HG02571 (cell line): ENCODE measurements around the gene HMG20B.
"Not testable (repeated sequence)": the region's sequence is repeated elsewhere in the genome, so short reads cannot be mapped to it uniquely, and the experiment has no call there.

ENCODE experiments used
- ATAC-seq: cut with Tn5 transposase; IDR thresholded peaks from one replicate; pipeline ENCODE4 v1.9.1; 2021; ENCODE audit warnings: mild to moderate bottlenecking, moderate library complexity; ENCODE audit not compliant: unreplicated experiment

Gene HMG20B

DNA sequence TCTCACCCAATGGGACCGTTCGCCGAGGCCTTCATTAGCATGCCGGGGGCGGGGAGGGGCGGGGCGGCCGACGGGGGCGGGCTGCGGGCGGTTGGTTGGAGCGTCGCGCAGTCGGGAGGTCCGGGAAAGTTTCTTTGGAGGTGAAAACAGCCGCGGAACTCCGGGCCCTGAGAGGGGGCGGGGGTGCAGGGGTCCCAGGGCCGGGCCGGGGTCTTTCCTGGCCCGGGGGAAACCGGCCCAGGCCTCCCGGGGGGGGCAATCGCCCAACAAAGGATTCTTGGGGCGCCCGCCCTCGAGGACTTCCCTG, at the start of gene HMG20B:
TSS of gene HMG20B (plus strand) at position 90 of the 307 bp plus-strand sequence. CDS start 366 bp downstream, outside the sequence.
- ATAC-seq, result no peak

DNA sequence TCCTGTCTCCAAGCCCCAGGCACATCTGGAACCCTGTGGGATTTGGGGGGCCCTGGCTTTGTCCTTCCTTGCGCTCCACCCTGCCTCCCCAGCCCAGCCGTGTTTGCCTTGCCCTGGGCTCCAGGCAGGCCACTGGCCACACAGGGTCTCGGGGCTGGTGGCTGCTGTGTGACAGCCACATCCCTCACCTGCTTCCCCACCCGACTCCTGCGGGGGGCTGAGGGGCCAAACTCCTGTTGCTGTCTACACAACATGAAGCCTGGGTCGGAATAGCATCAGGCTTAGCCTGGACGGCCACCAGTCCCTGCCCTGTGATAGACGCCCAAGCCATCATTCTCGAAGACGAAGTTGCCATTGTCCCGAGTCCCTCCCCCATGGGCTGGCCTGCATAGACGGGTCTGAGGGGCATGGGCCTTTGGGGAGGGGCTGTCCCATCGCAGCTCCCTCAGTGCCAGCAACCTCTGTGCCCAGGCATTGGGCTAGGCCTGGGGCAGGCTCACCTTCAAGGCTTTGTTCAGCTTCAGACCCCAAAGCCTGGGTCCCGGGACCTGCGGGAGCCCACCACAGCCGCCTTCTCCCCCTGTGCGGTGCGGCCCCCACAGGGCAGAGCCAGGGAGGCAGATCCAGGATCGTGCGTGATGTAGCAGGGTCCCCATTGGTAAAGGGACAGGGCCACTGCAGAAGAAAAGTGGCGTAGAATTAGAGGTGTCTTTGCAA, 49.2 kb upstream of the HMG20B start:
- ATAC-seq, result no peak

DNA sequence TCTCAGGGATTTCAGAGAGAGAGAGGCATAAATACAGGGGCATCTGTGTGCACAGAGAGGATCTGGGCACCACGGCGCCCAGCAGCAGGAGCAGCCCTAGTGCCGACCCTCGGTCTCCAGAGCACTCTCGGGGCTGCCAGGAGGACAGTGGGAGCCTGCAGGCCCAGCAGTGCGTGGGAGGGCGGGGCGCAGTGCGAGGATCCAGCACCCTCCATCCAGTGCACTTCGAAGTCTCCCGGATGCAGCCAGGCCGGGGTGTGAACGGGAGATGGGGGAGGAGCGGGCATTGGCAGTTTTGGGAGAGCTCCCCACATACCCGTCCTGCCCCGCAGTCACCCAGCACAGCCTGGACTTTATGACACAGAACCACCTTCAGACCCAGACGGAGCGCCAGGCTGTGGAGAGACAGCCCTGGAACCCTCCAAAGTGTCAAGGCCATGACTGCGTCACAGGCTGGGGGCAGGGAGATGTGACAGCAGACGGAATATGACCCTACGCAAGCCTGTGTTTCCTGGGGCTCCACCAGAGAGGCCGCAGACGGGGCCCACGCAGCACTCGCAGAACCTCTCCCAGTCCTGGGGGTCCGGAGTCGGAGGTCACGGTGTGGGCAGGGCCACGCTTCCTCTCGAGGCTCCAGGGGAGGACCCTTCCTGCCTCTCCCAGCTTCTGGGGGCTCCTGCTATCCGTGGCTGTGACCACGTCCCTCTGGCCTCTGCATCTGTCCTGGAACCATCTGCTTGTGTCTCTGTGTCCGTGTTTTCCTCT, 48.5 kb upstream of the HMG20B start:
- ATAC-seq, result no peak

DNA sequence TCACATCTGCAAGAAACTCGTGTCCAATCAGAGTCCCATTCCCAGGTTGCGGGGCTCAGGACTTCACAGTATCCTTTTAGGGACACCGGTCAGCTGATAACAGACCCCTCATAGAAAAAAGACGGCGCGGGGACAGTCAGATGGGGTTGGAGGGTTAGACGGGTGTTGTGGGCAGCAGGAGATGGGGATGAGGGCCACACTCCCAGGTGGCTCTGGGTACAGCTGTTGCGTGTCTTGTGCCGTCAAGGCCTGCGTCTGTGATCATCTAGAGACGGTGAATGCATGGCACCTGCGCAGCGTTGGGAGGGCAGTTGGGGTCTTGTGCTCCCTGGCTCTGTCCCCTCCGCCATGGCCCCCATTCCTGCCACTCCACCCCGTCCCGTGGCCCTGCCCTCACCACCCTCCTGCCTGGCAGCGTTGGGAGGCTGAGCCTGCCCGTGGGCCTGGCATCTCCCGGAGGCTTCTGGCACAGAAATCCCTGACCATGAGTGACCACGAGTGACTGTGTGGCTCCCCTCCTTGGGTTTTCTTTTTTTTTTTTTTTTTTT, 47.8 kb upstream of the HMG20B start:
- no peak for ATAC-seq

DNA sequence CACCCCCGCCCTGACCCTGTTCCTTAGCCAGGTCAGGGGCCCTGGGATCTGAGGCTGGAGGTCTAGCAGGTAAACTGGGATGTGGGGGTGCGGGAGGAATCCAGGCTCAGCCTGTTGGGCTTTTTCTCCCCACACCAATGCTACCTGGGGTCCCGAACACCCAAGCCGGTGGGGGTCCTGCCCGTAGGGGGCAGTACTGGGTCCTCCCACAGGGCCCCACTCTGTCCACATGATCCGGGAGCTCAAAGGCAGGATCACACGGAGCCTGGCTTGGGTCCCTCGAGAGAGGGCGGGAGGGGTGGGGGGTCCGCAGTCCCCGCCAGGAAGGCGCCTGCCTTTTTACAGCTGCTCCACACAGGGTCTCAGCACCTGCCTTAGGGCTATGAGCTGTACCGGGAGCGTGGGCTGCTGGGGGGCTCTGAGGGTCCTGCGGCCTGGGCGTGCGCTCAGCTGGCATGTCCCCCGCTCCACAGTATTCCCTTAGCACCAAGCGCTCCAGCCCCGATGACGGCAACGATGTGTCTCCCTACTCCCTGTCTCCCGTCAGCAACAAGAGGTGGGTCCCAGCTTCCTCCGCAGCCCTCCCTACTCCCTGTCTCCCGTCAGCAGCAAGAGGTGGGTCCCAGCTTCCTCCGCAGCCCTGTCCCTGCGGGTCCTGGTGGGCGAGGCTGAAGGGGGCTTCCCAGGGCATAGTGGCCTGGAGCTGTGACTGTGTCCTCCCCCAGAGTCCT, 46.1 kb upstream of the HMG20B start:
- no peak for ATAC-seq

DNA sequence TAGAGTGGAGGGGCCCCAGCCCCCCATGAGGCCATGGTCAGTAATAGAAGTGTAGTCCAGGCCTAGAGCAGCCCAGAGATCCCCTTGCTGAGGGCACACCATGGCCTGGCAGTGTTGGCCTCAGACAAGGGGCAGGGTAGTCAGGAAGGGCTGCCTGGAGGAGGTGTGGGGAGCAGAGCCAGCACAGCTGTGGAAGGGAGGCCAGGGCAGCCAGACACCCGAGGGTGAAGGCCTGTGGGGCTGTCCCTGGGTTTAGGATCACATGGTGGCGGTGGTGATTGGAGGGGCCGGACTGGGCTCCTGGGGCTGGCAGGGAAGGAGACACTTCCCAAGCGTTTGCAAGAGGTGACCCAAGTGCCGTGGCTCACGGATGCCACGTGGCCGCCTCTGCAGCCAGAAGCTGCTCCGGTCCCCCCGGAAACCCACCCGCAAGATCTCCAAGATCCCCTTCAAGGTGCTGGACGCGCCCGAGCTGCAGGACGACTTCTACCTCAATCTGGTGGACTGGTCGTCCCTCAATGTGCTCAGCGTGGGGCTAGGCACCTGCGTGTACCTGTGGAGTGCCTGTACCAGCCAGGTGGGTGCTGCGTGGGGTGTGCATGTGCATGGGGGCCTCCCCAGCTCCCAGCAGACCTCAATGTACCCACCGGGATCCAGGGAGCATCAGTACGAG, 45.4 kb upstream of the HMG20B start:
- ATAC-seq, result no peak

DNA sequence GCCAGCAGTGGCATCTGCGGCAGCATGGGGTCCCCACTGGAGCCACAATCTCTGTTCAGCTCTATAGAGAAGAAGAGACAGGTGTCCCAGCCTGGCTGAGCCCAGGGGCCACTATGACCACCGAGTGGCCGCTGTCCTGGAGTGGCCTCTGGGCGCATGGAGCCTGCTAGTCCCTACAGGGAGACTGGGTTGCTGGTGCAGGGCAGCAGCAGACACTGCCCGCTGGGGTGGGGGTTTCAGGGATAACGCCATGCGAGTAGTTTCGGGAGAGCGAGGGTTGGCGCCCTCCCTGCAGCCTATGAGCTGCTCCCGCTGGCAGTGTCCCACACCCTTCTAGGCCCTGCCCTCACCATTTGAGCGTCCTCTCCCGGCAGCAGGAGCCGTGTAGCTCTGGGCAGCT, 44.7 kb upstream of the HMG20B start:
- ATAC-seq, result no peak

DNA sequence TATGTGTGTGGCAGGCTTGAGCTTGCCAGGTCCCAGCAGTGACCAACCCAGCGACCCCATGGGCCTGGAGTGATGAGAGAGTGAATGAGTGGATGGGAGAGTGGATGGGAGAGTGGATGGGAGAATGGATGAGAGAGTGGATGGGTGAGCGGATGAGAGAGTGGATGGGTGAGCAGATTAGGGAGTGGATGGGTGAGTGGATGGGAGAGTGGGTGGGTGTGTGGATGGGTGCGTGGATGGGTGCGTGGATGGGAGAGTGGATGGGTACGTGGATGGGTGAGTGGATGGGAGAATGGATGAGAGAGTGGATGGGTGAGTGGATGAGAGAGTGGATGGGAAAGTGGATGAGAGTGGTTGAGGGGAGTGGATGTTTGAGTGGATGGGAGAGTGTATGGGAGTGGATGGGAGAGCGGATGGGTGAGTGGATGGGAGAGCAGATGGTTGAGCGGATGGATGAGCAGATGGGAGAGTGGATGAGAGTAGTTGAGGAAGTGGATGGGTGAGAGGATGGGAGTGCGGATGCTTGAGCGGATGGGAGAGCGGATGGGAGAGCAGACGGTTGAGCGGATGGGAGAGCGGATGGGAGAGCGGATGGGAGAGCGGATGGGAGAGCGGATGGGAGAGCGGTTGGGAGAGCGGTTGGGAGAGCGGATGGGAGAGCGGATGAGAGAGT, 44.1 kb upstream of the HMG20B start:
- no peak for ATAC-seq

DNA sequence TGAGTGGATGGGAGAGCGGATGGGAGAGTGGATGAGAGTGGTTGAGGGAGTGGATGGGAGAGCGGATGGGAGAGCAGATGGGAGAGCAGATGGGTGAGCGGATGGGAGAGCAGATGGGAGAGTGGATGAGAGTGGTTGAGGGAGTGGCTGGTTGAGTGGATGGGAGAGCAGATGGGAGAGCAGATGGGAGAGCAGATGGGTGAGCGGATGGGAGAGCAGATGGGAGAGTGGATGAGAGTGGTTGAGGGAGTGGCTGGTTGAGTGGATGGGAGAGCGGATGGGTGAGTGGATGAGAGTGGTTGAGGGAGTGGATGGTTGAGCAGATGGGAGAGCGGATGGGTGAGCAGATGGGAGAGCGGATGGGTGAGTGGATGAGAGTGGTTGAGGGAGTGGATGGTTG, 43.4 kb upstream of the HMG20B start:
- ATAC-seq, result not testable (repeated sequence)

DNA sequence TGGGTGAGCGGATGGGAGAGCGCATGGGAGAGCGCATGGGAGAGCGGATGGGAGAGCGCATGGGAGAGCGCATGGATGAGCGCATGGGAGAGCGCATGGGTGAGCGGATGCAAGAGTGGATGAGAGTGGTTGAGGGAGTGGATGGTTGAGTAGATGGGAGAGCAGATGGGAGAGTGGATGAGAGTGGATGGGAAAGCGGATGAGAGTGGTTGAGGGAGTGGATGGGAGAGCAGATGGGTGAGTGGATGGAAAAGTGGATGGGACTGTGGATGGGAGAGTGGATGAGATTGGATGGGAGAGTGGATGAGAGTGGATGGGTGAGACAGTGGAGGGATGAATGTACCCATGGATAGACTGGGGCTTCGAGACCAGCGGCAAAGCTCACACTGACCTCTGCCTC, 42.4 kb upstream of the HMG20B start:
- no peak for ATAC-seq

DNA sequence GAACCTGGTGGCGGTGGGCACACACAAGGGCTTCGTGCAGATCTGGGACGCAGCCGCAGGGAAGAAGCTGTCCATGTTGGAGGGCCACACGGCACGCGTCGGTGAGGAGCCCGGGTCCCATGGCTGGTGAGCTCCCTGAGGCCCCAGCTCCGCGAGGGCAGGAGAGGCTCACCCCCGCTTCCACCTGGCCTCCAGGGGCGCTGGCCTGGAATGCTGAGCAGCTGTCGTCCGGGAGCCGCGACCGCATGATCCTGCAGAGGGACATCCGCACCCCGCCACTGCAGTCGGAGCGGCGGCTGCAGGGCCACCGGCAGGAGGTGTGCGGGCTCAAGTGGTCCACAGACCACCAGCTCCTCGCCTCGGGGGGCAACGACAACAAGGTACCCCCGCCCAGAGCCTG, 41.0 kb upstream of the HMG20B start:
- ATAC-seq, result no peak

DNA sequence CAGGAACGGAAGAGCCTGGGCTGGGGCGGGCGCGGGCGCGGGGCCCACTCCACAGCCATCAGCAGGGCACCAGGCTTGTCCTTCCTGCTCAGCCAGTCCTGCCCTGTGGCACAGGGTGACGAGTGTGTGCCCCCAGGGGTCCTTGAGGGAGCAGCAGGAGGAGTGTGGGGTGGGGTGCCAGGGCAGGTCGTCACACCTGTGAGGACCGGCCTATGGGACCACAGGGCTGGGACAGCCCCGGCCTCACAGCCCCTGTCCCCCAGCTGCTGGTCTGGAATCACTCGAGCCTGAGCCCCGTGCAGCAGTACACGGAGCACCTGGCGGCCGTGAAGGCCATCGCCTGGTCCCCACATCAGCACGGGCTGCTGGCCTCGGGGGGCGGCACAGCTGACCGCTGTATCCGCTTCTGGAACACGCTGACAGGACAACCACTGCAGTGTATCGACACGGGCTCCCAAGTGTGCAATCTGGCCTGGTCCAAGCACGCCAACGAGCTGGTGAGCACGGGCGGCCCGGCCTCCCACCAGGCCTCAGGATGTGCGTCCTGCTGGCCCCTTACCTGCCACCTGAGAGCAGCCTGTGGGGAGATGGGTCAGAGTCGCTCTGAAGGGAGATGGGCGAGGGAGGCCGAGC, 40.5 kb upstream of the HMG20B start:
- no peak for ATAC-seq

DNA sequence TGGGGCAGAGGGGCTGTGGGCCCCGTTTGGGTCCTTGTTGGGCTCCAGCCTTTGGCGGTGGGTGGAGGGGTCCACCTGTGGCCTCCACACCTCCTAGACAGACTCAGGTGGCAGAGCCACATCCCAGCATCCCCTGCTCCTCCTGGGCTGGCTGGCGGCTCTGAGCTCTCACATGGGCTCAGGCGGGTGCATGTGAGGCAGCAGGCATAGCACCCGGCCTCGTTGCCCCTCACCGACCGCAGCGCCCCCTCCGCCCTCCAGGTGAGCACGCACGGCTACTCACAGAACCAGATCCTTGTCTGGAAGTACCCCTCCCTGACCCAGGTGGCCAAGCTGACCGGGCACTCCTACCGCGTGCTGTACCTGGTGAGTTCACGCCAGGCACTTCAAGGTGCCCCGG, 39.7 kb upstream of the HMG20B start:
- no peak for ATAC-seq

DNA sequence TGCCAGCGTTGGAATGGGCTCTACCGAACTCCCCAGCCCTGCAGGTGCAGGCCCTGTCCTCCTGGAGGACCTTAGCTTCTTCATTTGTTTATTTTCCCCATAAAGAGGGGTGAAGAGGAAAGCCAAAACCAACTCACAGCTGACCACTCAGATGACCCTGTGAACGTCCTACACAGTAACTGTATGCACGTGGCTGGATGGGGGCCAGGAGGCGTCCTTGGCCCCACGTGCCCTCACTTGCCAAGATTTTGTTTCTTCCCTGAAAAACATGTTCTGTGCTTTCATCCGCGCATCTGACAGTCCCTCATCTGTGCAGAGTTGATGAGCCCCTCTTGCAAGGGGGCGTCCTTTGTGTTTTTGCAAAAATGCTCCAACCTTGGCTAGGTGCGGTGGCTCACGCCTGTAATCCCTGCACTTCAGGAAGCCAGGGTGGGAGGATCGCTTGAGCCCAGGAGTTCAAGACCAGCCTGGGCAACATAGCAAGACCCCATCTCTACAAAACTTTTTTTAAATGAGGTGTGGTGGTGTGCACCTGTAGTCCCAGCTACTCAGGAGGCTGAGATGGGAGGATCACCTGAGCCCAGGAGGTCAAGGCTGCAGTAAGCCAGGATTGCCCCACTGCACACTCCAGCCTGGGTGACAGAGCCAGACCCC, 39.1 kb upstream of the HMG20B start:
- ATAC-seq, result no peak

DNA sequence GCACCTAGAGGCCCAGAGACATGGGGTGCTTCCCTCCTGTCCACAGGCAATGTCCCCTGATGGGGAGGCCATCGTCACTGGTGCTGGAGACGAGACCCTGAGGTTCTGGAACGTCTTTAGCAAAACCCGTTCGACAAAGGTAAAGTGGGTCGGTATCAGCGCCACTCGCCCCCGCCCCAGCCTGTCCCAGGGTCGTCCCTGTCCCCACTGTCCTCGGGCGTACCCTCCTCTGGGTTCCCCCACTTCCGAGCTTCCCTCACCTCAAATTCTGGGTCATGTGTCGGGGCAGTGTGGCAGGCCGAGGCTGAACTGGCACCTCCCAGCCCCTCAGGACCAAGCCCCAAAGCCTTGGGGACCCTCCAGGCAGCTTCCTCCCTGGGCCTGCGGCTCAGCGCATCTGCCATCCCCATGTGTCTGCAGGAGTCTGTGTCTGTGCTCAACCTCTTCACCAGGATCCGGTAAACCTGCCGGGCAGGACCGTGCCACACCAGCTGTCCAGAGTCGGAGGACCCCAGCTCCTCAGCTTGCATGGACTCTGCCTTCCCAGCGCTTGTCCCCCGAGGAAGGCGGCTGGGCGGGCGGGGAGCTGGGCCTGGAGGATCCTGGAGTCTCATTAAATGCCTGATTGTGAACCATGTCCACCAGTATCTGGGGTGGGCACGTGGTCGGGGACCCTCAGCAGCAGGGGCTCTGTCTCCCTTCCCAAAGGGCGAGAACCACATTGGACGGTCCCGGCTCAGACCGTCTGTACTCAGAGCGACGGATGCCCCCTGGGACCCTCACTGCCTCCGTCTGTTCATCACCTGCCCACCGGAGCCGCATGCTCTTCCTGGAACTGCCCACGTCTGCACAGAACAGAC, 38.1 kb upstream of the HMG20B start:
- no peak for ATAC-seq

DNA sequence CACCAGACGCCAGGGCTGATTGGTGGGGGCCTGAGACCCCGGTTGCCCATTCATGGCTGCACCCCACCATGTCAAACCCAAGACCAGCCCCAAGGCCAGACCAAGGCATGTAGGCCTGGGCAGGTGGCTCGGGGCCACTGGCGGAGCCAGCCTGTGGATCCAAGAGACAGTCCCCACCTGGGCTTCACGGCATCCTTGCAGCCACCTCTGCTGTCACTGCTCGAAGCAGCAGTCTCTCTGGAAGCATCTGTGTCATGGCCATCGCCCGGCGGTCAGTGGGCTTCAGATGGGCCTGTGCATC, 37.6 kb upstream of the HMG20B start:
- ATAC-seq, result no peak

DNA sequence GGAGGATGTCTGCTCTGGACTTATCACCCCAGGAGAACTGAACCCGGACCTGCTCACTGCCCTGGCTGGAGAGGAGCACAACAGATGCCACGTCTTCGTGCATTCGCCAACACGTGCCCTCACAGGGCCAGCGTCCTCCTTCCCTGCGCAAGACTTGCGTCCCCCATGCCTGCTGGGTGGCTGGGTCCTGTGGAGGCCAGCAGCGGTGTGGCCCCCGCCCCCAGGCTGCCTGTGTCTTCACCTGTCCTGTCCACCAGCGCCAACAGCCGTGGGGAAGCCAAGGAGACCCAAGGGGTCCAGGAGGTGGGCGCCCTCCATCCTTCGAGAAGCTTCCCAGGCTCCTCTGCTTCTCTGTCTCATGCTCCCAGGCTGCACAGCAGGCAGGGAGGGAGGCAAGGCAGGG, 37.2 kb upstream of the HMG20B start:
- ATAC-seq, result no peak

DNA sequence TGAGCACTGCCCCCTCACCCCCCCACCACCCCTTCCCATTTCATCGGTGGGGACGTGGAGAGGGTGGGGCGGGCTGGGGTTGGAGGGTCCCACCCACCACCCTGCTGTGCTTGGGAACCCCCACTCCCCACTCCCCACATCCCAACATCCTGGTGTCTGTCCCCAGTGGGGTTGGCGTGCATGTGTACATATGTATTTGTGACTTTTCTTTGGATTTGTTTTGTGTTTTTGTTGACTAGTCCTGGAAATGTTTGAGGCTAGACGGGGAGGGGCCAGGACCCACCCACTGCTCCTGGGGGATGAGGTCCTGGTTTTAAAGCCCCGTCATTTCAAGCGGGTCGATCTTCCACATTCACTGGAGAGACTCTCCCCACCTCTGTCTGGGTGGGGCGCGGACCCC, 36.8 kb upstream of the HMG20B start:
- ATAC-seq, result no peak
